GM12874 (cell line): ENCODE results near the gene CD83.

Source experiments
- CTCF ChIP-seq: IDR thresholded peaks from 2 replicates; pipeline ENCODE4 v1.5.1; 2011; ENCODE audit warnings: low read depth, mild to moderate bottlenecking, control low read depth, low read length, moderate library complexity; ENCODE audit not compliant: insufficient read depth

The CD83 gene

GRCh38 chr6:14153228-14153627, 35.7 kb downstream of the CD83 start:
- no peak for TF ChIP-seq CTCF

DNA sequence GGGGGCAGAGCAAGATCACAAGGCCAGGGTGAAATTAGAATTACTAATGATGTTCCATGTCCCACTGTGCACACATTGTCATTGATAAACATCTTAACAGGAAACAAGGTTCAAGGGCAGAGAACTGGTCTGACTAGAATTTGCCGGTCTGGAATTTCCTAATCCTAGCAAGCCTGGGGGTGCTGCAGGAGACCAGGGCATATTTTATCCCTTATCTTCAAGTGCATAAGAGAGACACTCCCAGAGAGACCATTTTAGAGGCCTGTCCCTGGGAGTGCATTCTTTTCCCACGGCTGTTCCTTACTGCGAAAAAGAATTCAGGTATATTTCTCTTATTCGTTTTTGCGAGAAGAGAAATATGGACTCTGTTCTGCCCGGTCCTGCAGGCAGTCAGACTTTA, 41.5 kb downstream of the CD83 start:
- TF ChIP-seq CTCF: no peak

- TF ChIP-seq CTCF: no peak
Measured at GRCh38 chr6:14162826-14163225, 45.3 kb downstream of the CD83 start.

DNA sequence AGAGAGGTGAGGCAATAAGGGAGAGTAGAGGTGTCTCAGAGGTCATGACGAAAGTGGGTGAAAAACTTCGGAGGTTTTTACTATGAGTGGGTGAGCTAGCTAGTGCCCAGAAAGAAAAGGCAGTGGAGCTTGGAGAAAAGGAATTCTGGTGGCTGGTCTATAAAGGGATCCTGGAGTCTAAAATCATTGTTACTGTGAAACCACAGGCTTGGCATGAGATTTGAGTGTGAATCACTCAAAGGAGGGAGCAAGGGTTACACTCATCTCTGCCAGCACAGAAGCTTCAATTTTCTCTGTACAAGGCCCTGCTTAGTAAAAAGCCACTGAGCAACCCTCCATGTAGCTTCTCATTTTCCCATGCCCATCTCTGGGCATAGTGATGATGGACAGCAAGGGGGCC, 47.5 kb downstream of the CD83 start:
- no peak for TF ChIP-seq CTCF

DNA sequence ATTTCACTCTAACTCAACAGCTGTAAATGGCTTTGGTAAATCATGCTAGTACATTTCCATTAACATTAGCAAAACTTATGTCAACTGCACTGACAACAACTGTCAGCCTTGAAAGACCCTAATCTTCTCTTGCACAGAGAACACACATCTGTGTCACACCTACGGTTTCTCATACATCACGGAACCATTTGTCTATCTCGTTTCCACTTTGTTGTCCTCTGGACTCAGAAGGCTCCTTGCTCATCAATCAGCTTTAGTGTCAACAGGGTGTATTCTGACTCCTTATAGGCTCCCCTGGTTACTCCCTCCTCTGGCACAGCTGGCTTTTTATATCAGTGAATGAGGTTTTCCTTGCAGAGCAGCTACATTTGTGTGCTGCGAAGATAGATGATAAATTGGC, 49.3 kb downstream of the CD83 start:
- no peak for TF ChIP-seq CTCF

GRCh38 chr6:14170128-14170527, 52.6 kb downstream of the CD83 start:
- TF ChIP-seq CTCF: no peak

- TF ChIP-seq CTCF: no peak
Measured at GRCh38 chr6:14172562-14172961, 55.0 kb downstream of the CD83 start.

DNA sequence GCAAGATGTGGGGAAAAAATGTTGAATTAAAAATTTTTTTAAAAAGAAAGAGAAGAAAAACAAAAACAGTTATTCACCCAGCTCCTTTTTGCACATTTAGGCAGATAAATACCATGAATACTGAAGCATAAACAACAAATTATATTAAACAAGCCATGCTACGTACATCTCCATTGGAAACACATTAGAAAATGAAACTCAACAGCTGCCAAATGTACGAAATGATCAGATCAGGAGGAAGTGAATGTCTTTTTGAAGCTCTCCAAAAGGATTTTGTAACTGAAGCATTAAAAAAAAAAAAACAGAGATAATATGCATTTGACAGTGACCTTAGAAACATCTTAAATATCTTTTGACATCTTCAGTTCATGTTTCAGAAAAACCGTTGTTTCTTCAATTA, 56.7 kb downstream of the CD83 start:
- TF ChIP-seq CTCF: no peak
